Spleen (tissue), 3 donors: ENCODE measurements around the gene TEX30.

Source experiments
- POLR2A ChIP-seq, 3 donors: fragments of 450-650 bp; IDR thresholded peaks; one replicate each; pipeline ENCODE4 v1.5.1; 2017; ENCODE audit warnings: antibody characterized with exemption in 3 of 3, mild to moderate bottlenecking in 1 of 3
- POLR2AphosphoS5 ChIP-seq, 3 donors: sonication (generic); formaldehyde crosslinking; IDR thresholded peaks; one replicate each; pipeline ENCODE4 v1.5.1; 2017; ENCODE audit warnings: antibody characterized with exemption in 3 of 3

- TF ChIP-seq POLR2A (IDR thresholded peaks at IDR 0.05) (no peak), POLR2AphosphoS5 (IDR thresholded peaks at IDR 0.05) (no peak)
Measured at GRCh38 chr13:102758842-102759241, 14.7 kb downstream of the TEX30 start.
